Measurements from ENCODE around the gene NEDD4L.

Gene NEDD4L

GRCh38 chr18:57997820-57998219 is 46.2 kb upstream of the NEDD4L start:
- Histone ChIP-seq H3K4me3 (ENCODE audit: low read depth, low read length) (no peak overlapping the region), H3K36me3 (ENCODE audit: control insufficient read depth in 2 of 2, insufficient read depth in 1 of 2, low read length in 2 of 2) (no peaks in the 10 kb centered on the region), H3K4me1 (ENCODE audit: control insufficient read depth, insufficient read depth, low read length) (0 out of 2 replicates have a peak, but pooled peaks cover 2% of the 10 kb centered on the region), H3K27ac (ENCODE audit: extremely low read depth, low read depth, low read length) (no peak overlapping the region), H3K9me3 (ENCODE audit: control insufficient read depth, insufficient read depth, low read depth, low read length) (no peaks in the 10 kb centered on the region)
- no peak for TF ChIP-seq MYNN (tag by site-specific recombination; IDR thresholded peaks at IDR 0.05; ENCODE audit: borderline replicate concordance)
- TF ChIP-seq TRIM28 (IDR thresholded peaks at IDR 0.05; ENCODE audit: borderline replicate concordance, low read length) = no peak
- TF ChIP-seq REST (tag by site-specific recombination; IDR thresholded peaks at IDR 0.05) = no peak
- TF ChIP-seq KLF16 (tag by site-specific recombination; IDR thresholded peaks at IDR 0.05) = no peak
- no peak for TF ChIP-seq ZNF366 (tag by site-specific recombination; conservative IDR thresholded peaks at IDR 0.05)
- ChIA-PET POLR2A (interaction anchor here (0.6 kb wide), 1 partner anchor 364 kb away, joined by 4 read pairs; no protein-coding TSS in a partner anchor), CTCF (interaction anchor here (0.7 kb wide), 1 partner anchor 14 kb away, joined by 3 read pairs; no protein-coding TSS in a partner anchor)

GRCh38 chr18:57998461-57998860 is 45.6 kb upstream of the NEDD4L start:
- Histone ChIP-seq H3K27ac (ENCODE audit: extremely low read depth, low read depth, low read length) (no peak overlapping the region), H3K36me3 (ENCODE audit: control insufficient read depth in 2 of 2, insufficient read depth in 1 of 2, low read length in 2 of 2) (no peaks in the 10 kb centered on the region), H3K9me3 (ENCODE audit: control insufficient read depth, insufficient read depth, low read depth, low read length) (no peaks in the 10 kb centered on the region), H3K4me1 (ENCODE audit: control insufficient read depth, insufficient read depth, low read length) (0 out of 2 replicates have a peak, but pooled peaks cover 2% of the 10 kb centered on the region), H3K4me3 (ENCODE audit: low read depth, low read length) (no peak overlapping the region)
- ChIA-PET POLR2A (no interaction called here), CTCF (no interaction called here)
- TF ChIP-seq ZNF660 (tag by site-specific recombination; IDR thresholded peaks at IDR 0.05) (no peak), ZXDB (tag by site-specific recombination; IDR thresholded peaks at IDR 0.05) (no peak), ZNF169 (tag by site-specific recombination; IDR thresholded peaks at IDR 0.05) (no peak), ZNF548 (tag by site-specific recombination; IDR thresholded peaks at IDR 0.05) (no peak), ZBTB48 (tag by site-specific recombination; IDR thresholded peaks at IDR 0.05) (no peak), ZBTB49 (tag by site-specific recombination; IDR thresholded peaks at IDR 0.05; ENCODE audit: low read depth) (no peak), ZNF366 (tag by site-specific recombination; conservative IDR thresholded peaks at IDR 0.05) (no peak), ZBTB17 (tag by site-specific recombination; IDR thresholded peaks at IDR 0.05) (no peak)

GRCh38 chr18:58004317-58004716 is 39.7 kb upstream of the NEDD4L start:
- ChIA-PET CTCF (interaction anchor here (0.7 to 1.0 kb wide), 3 partner anchors 39 to 177 kb away, joined by 3 to 4 read pairs (median 3); no protein-coding TSS in a partner anchor), POLR2A (no interaction called here)
- Histone ChIP-seq H3K36me3 (ENCODE audit: control insufficient read depth in 2 of 2, insufficient read depth in 1 of 2, low read length in 2 of 2) (no peaks in the 10 kb centered on the region), H3K4me1 (ENCODE audit: control insufficient read depth, insufficient read depth, low read length) (no peaks in the 10 kb centered on the region), H3K4me3 (ENCODE audit: low read depth, low read length) (no peak overlapping the region), H3K27ac (ENCODE audit: extremely low read depth, low read depth, low read length) (no peak overlapping the region), H3K9me3 (ENCODE audit: control insufficient read depth, insufficient read depth, low read depth, low read length) (no peaks in the 10 kb centered on the region)
- TF ChIP-seq ZNF114 (tag by site-specific recombination; IDR thresholded peaks at IDR 0.05) = no peak
- TF ChIP-seq ZNF704 (tag by site-specific recombination; IDR thresholded peaks at IDR 0.05) = no peak
- TF ChIP-seq ZNF488 (tag by site-specific recombination; IDR thresholded peaks at IDR 0.05) = no peak
- TF ChIP-seq ZNF626 (tag by site-specific recombination; IDR thresholded peaks at IDR 0.05) = no peak
- TF ChIP-seq ZNF112 (tag by site-specific recombination; IDR thresholded peaks at IDR 0.05) = no peak
- no peak for TF ChIP-seq ZNF585B (tag by site-specific recombination; IDR thresholded peaks at IDR 0.05)
- no peak for TF ChIP-seq ZNF280C (tag by site-specific recombination; IDR thresholded peaks at IDR 0.05)
- TF ChIP-seq ZBTB6 (tag by site-specific recombination; IDR thresholded peaks at IDR 0.05) = no peak
